IMR-90 (cell line): ENCODE data around the gene CFAP61. TPM values are rescaled to one million over a fixed set of nuclear protein-coding genes. Genes with fewer than 3 reads are reported as not detected.

Experiments
- ATAC-seq: fragments of 200-7000 bp; cut with Tn5 transposase; 2 replicates; pipeline ENCODE4 v1.9.1; 2020; ENCODE audit warnings: low read depth, mild to moderate bottlenecking, moderate library complexity
- BruUV-seq: library from RNA; stranded (reverse); fragments of 400-500 nt; replicated peaks from 2 replicates; lab custom pipeline; 2021; lab: Mats Ljungman, UMichigan
- CTCF ChIA-PET: fragments of 300-600 bp; formaldehyde crosslinking; extraction: SDS; loops from one replicate; lab custom pipeline; 2021; ENCODE audit warnings: antibody characterized with exemption; lab: Yijun Ruan, JAX
- POLR2A ChIA-PET: fragments of 300-600 bp; sonication (Branson Sonifier 250); formaldehyde crosslinking; loops from one replicate; lab custom pipeline; 2022; ENCODE audit warnings: antibody characterized with exemption; ENCODE audit not compliant: unreplicated experiment; lab: Charles Lee
- DNase-seq: peaks from one replicate; pipeline ENCODE4 v3.0.0; 2013
- H2AFZ ChIP-seq: replicated peaks from 2 replicates; pipeline ENCODE3; 2013; ENCODE audit warnings: low read length, mild to moderate bottlenecking; ENCODE audit not compliant: poor library complexity
- H2AK5ac ChIP-seq: 2 replicates; pipeline ENCODE4 v1.6.1; 2013; ENCODE audit warnings: low read depth, low read length, inconsistent platforms
- H2AK9ac ChIP-seq: replicated peaks from 2 replicates; pipeline ENCODE3; 2013; ENCODE audit warnings: mild to moderate bottlenecking, low read depth, low read length, moderate library complexity; ENCODE audit not compliant: poor library complexity
- H2BK120ac ChIP-seq: 2 replicates; pipeline ENCODE4 v1.6.1; 2013; ENCODE audit warnings: low read depth, low read length, inconsistent platforms
- H2BK15ac ChIP-seq: 3 replicates; pipeline ENCODE4 v1.6.1; 2013; ENCODE audit warnings: low read depth, low read length, inconsistent platforms
- H2BK20ac ChIP-seq: 2 replicates; pipeline ENCODE4 v1.6.1; 2013; ENCODE audit warnings: low read depth, mild to moderate bottlenecking, inconsistent platforms, low read length, moderate library complexity
- H2BK5ac ChIP-seq: 2 replicates; pipeline ENCODE4 v1.6.1; 2013; ENCODE audit warnings: mild to moderate bottlenecking, low read depth, low read length, inconsistent platforms; ENCODE audit not compliant: poor library complexity, severe bottlenecking
- H3K14ac ChIP-seq: replicated peaks from 2 replicates; pipeline ENCODE4 v1.6.1; 2013; ENCODE audit warnings: low read depth, low read length, inconsistent platforms
- H3K18ac ChIP-seq: 2 replicates; pipeline ENCODE4 v1.6.1; 2013; ENCODE audit warnings: low read depth, low read length, control low read depth
- H3K23ac ChIP-seq: 2 replicates; pipeline ENCODE4 v1.6.1; 2013; ENCODE audit warnings: low read depth, low read length, inconsistent platforms
- H3K27ac ChIP-seq: 2 replicates; pipeline ENCODE4 v1.5.1; 2013; ENCODE audit warnings: mild to moderate bottlenecking, control low read depth, low read length; ENCODE audit not compliant: insufficient read depth
- H3K27me3 ChIP-seq: 2 replicates; pipeline ENCODE4 v1.6.1; 2013; ENCODE audit warnings: low read length; ENCODE audit not compliant: control insufficient read depth, insufficient read depth
- H3K36me3 ChIP-seq: 2 replicates; pipeline ENCODE4 v1.6.1; 2013; ENCODE audit warnings: low read length, mixed read lengths; ENCODE audit not compliant: control insufficient read depth, insufficient read depth
- H3K4ac ChIP-seq: 2 replicates; pipeline ENCODE4 v1.6.1; 2013; ENCODE audit warnings: low read depth, low read length, inconsistent platforms
- H3K4me1 ChIP-seq: 2 replicates; pipeline ENCODE4 v1.6.1; 2013; ENCODE audit warnings: low read length, mixed read lengths; ENCODE audit not compliant: control insufficient read depth, insufficient read depth
- H3K4me2 ChIP-seq: 2 replicates; pipeline ENCODE4 v1.6.1; 2013; ENCODE audit warnings: low read depth, mild to moderate bottlenecking, control low read depth, low read length, moderate library complexity
- H3K4me3 ChIP-seq: 2 replicates; pipeline ENCODE4 v1.5.1; 2013; ENCODE audit warnings: low read depth, mild to moderate bottlenecking, control low read depth, low read length, moderate library complexity; ENCODE audit not compliant: insufficient read depth
- H3K56ac ChIP-seq: 2 replicates; pipeline ENCODE4 v1.6.1; 2013; ENCODE audit warnings: low read length, inconsistent platforms; ENCODE audit not compliant: insufficient read depth; ENCODE audit errors: extremely low read depth
- H3K79me1 ChIP-seq, 2 experiments: 2 replicates each; pipeline ENCODE4 v1.6.1; 2013; ENCODE audit warnings: low read length in 2 of 2, inconsistent platforms in 1 of 2, low read depth in 1 of 2
- H3K9ac ChIP-seq: 2 replicates; pipeline ENCODE4 v1.6.1; 2013; ENCODE audit warnings: low read depth, low read length, control low read depth
- H3K9me1 ChIP-seq: 2 replicates; pipeline ENCODE4 v1.6.1; 2013; ENCODE audit warnings: low read length, inconsistent platforms; ENCODE audit not compliant: insufficient read depth
- H3K9me3 ChIP-seq: 2 replicates; pipeline ENCODE4 v1.6.1; 2013; ENCODE audit warnings: low read length; ENCODE audit not compliant: control insufficient read depth, insufficient read depth
- H4K20me1 ChIP-seq: 2 replicates; pipeline ENCODE4 v1.6.1; 2013; ENCODE audit warnings: low read length, inconsistent platforms; ENCODE audit not compliant: insufficient read depth
- H4K5ac ChIP-seq: 2 replicates; pipeline ENCODE4 v1.6.1; 2013; ENCODE audit warnings: mild to moderate bottlenecking, low read depth, low read length, control low read depth
- H4K8ac ChIP-seq, 2 experiments: 2 replicates each; pipeline ENCODE4 v1.6.1; 2013; ENCODE audit warnings: low read depth in 2 of 2, low read length in 2 of 2, control low read depth in 1 of 2, inconsistent platforms in 1 of 2
- H4K91ac ChIP-seq: 2 replicates; pipeline ENCODE4 v1.6.1; 2013; ENCODE audit warnings: low read depth, low read length, inconsistent platforms; ENCODE audit not compliant: insufficient read depth
- BHLHE40 ChIP-seq: fragments of 150-350 bp; IDR thresholded peaks from 2 replicates; pipeline ENCODE4 v1.6.1; 2016; ENCODE audit warnings: mild to moderate bottlenecking, low read depth, low read length
- CEBPB ChIP-seq: IDR thresholded peaks from 2 replicates; pipeline ENCODE4 v1.6.1; 2012; ENCODE audit warnings: low read depth, low read length, improper control_type of control experiment
- CHD1 ChIP-seq: IDR thresholded peaks from 2 replicates; pipeline ENCODE4 v1.6.1; 2012; ENCODE audit warnings: low read depth, low read length, improper control_type of control experiment
- CTCF ChIP-seq: conservative IDR thresholded peaks from 2 replicates; pipeline ENCODE4 v1.5.1; 2012; ENCODE audit warnings: mild to moderate bottlenecking, low read depth, low read length, improper control_type of control experiment
- FOS ChIP-seq: fragments of 150-350 bp; IDR thresholded peaks from 2 replicates; pipeline ENCODE4 v1.6.1; 2016; ENCODE audit warnings: low read depth, low read length
- MAFK ChIP-seq: IDR thresholded peaks from 2 replicates; pipeline ENCODE4 v1.6.1; 2012; ENCODE audit warnings: low read depth, low read length, improper control_type of control experiment
- MXI1 ChIP-seq: IDR thresholded peaks from 2 replicates; pipeline ENCODE4 v1.6.1; 2012; ENCODE audit warnings: low read depth, mild to moderate bottlenecking, low read length, moderate library complexity, borderline replicate concordance
- NFE2L2 ChIP-seq: fragments of 150-350 bp; IDR thresholded peaks from 2 replicates; pipeline ENCODE4 v1.6.1; 2016; ENCODE audit warnings: low read depth, mild to moderate bottlenecking, low read length
- RAD21 ChIP-seq: IDR thresholded peaks from 2 replicates; pipeline ENCODE4 v1.6.1; 2012; ENCODE audit warnings: low read length, improper control_type of control experiment
- RFX5 ChIP-seq: IDR thresholded peaks from 2 replicates; pipeline ENCODE4 v1.8.0; 2012; ENCODE audit warnings: low read depth, mild to moderate bottlenecking, low read length, moderate library complexity
- SMC3 ChIP-seq: fragments of 150-350 bp; IDR thresholded peaks from 2 replicates; pipeline ENCODE4 v1.6.1; 2016; ENCODE audit warnings: low read depth, mild to moderate bottlenecking, antibody characterized with exemption, low read length, moderate library complexity
- WGBS, 2 experiments: methylation state at CpG; one replicate each; pipeline versions ENCODE4 v1.1.5 to v1.1.7; 2013; ENCODE audit warnings: missing lambda C conversion rate in 2 of 2; ENCODE audit not compliant: insufficient read length in 1 of 2; ENCODE audit errors: extremely low coverage in 2 of 2; 5-methylcytosine and 5-hydroxymethylcytosine counted together
- dilution Hi-C: fragments of 300-500 bp; cut with HindIII; formaldehyde crosslinking; loops from one replicate; pipeline ENCODE4 v1.14.3; 2018; ENCODE audit warnings: low sequenced_read_pairs; ENCODE audit not compliant: unreplicated experiment
- in situ Hi-C: fragments of 300-500 bp; cut with MboI; formaldehyde crosslinking; loops from 3 replicates; pipeline ENCODE4 v1.14.3; 2019; ENCODE audit warnings: low sequenced_read_pairs, inconsistent platforms, mixed read lengths
- intact Hi-C: fragments of 100-400 bp; cut with micrococcal nuclease; formaldehyde crosslinking; loops from 2 replicates; pipeline ENCODE4 v1.10.0; 2022
- polyA plus RNA-seq, 3 experiments: library from polyadenylated mRNA; depleted of rRNA; stranded (reverse); fragments of >200 nt; gene quantifications; 2 replicates each; pipeline ENCODE4 v1.2.3, GENCODE V29; 2012; ENCODE audit warnings: low replicate concordance in 1 of 3
- total RNA-seq: library from RNA; depleted of rRNA; stranded (reverse); fragments of >200 nt; gene quantifications from 2 replicates; pipeline ENCODE4 v1.2.3, GENCODE V29; 2012
- TF ChIP-seq, protein P1 (sequence below): fragments of 150-350 bp; IDR thresholded peaks from 2 replicates; pipeline ENCODE4 v1.6.1; 2017; ENCODE audit warnings: mild to moderate bottlenecking, antibody characterized with exemption, low read length, low read depth

The CFAP61 gene
- total and polyA plus RNA-seq, 2 of the 4 experiments (the other 2 are of a cell fraction): 0.07 TPM; not detected in 1

DNA sequence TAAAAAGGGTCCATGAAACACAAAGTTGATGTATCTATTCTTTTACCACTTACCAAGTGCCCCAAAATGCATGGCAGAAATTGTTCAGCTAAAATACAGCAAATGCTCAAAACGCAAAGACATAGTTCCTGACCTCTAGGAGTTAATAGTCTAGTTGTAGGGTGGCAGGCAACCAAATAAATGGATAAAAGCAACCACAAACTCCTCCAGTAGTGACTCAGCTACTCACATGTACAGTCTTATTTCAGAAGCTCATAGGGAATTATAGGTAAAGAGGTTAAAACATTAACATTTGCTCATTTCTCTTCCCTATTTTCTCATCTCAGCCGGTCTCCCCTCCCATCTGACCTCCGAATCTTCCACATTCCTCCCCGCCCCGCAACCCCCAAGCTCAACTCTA lies 171.6 kb downstream of the CFAP61 start:
- no peak overlapping the region for H3K4me2 ChIP-seq
- H4K8ac ChIP-seq: no peak overlapping the region
- no peaks in the 10 kb centered on the region for H3K9me3 ChIP-seq
- H3K9me1 ChIP-seq: no peaks in the 10 kb centered on the region
- H3K4me1 ChIP-seq: no peaks in the 10 kb centered on the region
- dilution Hi-C loops (no loop called here), in situ Hi-C loops (no loop called here), intact Hi-C loops (no loop called here)
- H2BK20ac ChIP-seq: no peak overlapping the region
- H3K27me3 ChIP-seq: no peaks in the 10 kb centered on the region; the same call in 1 of the 2 replicates
- BruUV-seq: no TSS peak
- H3K56ac ChIP-seq: no peak overlapping the region
- no peak overlapping the region for H3K9ac ChIP-seq
- H2AFZ ChIP-seq: no peak overlapping the region
- ChIA-PET CTCF (interaction anchor here (2.0 kb wide), 1 partner anchor 13 kb away, joined by 10 read pairs; no protein-coding TSS in a partner anchor), POLR2A (no interaction called here)
- H3K79me1 ChIP-seq: no peaks in the 10 kb centered on the region
- H2BK15ac ChIP-seq: no peak overlapping the region
- H4K5ac ChIP-seq: no peak overlapping the region
- DNase-seq (no peak), ATAC-seq (no peak)
- H3K4ac ChIP-seq: no peak overlapping the region
- H3K4me3 ChIP-seq: no peak overlapping the region
- no peak overlapping the region for H3K23ac ChIP-seq
- H2AK9ac ChIP-seq: no peak overlapping the region
- no CpG with 5 or more reads among the region's 5 CpGs for WGBS, 2 experiments
- H3K36me3 ChIP-seq: no peaks in the 10 kb centered on the region
- H3K14ac ChIP-seq: no peak overlapping the region
- H3K27ac ChIP-seq: no peak overlapping the region
- H2BK120ac ChIP-seq: no peak overlapping the region
- no peak overlapping the region for H2BK5ac ChIP-seq
- H2AK5ac ChIP-seq: no peak overlapping the region
- H4K91ac ChIP-seq: no peak overlapping the region
- no peak overlapping the region for H3K18ac ChIP-seq
- no peak for TF ChIP-seq MXI1
- TF ChIP-seq CEBPB: no peak
- TF ChIP-seq SMC3: no peak
- no peak for TF ChIP-seq NFE2L2
- no peak for TF ChIP-seq MAFK
- no peak for TF ChIP-seq FOS
- no peak for TF ChIP-seq CHD1
- TF ChIP-seq BHLHE40: no peak
- no peak for TF ChIP-seq RAD21
- TF ChIP-seq, protein P1, sequence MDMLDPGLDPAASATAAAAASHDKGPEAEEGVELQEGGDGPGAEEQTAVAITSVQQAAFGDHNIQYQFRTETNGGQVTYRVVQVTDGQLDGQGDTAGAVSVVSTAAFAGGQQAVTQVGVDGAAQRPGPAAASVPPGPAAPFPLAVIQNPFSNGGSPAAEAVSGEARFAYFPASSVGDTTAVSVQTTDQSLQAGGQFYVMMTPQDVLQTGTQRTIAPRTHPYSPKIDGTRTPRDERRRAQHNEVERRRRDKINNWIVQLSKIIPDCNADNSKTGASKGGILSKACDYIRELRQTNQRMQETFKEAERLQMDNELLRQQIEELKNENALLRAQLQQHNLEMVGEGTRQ: no peak
- TF ChIP-seq RFX5: no peak
- no peak for TF ChIP-seq CTCF
- no peaks in the 10 kb centered on the region for H4K20me1 ChIP-seq
